A549 treated with AZD9567 at 1 μM for 4 hours (cell line): ENCODE results near the gene TRIM56. TPM values are rescaled to one million over a fixed set of nuclear protein-coding genes. Genes with fewer than 3 reads are reported as not detected.

Experiments
- total RNA-seq: library from RNA; stranded (reverse); fragments of 200-300 nt; extraction: Qiagen RNA extraction; gene quantifications from 5 replicates; pipeline ENCODE4 v1.2.3, GENCODE V29; 2022; ENCODE audit not compliant: insufficient read depth

The TRIM56 gene
- 8.5 to 13.5 TPM (median 13.2 TPM) in 5 replicates for total RNA-seq

GRCh38 chr7:101085162-101085964 is at the start of gene TRIM56:
Gene TRIM56, plus strand, starts transcription at chr7:101085481. Its CDS starts 1,832 bp downstream, at chr7:101087313.

DNA sequence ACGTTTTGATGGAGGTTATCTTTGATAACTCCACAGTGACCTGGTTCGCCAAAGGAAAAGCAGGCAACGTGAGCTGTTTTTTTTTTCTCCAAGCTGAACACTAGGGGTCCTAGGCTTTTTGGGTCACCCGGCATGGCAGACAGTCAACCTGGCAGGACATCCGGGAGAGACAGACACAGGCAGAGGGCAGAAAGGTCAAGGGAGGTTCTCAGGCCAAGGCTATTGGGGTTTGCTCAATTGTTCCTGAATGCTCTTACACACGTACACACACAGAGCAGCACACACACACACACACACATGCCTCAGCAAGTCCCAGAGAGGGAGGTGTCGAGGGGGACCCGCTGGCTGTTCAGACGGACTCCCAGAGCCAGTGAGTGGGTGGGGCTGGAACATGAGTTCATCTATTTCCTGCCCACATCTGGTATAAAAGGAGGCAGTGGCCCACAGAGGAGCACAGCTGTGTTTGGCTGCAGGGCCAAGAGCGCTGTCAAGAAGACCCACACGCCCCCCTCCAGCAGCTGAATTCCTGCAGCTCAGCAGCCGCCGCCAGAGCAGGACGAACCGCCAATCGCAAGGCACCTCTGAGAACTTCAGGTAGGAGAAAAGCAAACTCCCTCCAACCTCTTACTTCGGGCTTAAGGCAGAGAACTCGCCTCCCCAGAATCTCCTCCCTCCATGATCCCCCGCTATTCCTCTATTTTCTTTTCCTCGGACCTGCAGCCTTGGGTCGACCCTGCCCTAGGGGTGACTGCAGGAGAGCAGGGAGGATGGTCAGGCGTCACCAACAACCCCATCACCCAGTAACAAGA is 41.6 kb downstream of the TRIM56 start, which contains the start of gene SERPINE1:
Gene SERPINE1 (plus strand): TSS at position 454 of the 809 bp plus-strand sequence. CDS start 1,290 bp downstream, outside the sequence.

Other genes starting within 250 kb of the TRIM56 start
- gene SLC12A9, start 232.8 kb upstream of the TRIM56 start, total RNA-seq: 16.4 to 21.0 TPM (median 17.5 TPM) in 5 replicates
- 28.4 to 52.3 TPM (median 45.8 TPM) in 5 replicates for gene TRIP6, start 218.1 kb upstream of the TRIM56 start, total RNA-seq
- 104 to 140 TPM (median 138 TPM) in 5 replicates for gene SRRT, start 210.4 kb upstream of the TRIM56 start, total RNA-seq
- 2.3 to 7.7 TPM (median 6.0 TPM) in 5 replicates for gene UFSP1, start 195.8 kb upstream of the TRIM56 start, total RNA-seq
- 2.0 to 3.5 TPM (median 2.4 TPM) in 5 replicates for gene ACHE, start 189.6 kb upstream of the TRIM56 start, total RNA-seq
- gene MUC3A, start 135.9 kb upstream of the TRIM56 start, total RNA-seq: 13.5 to 18.9 TPM (median 18.3 TPM) in 5 replicates
- 15.8 to 21.1 TPM (median 20.0 TPM) in 5 replicates for gene MUC12, start 115.9 kb upstream of the TRIM56 start, total RNA-seq
- 0.02 to 0.29 TPM (median 0.03 TPM) in 4 of 5 replicates, not detected in the other for gene MUC17, start 65.4 kb upstream of the TRIM56 start, total RNA-seq
- gene SERPINE1, start 41.6 kb downstream of the TRIM56 start, total RNA-seq: 1,728 to 2,056 TPM (median 1,827 TPM) in 5 replicates
- gene AP1S1, start 69.0 kb downstream of the TRIM56 start, total RNA-seq: 121 to 143 TPM (median 132 TPM) in 5 replicates
- 8.1 to 27.8 TPM (median 18.9 TPM) in 5 replicates for gene VGF, start 80.1 kb downstream of the TRIM56 start, total RNA-seq
- gene NAT16, start 94.8 kb downstream of the TRIM56 start, total RNA-seq: 0.10 to 0.23 TPM (median 0.16 TPM) in 4 of 5 replicates, not detected in the other
- gene MOGAT3, start 115.6 kb downstream of the TRIM56 start, total RNA-seq: not detected in 5 replicates
- 80.4 to 84.3 TPM (median 82.7 TPM) in 5 replicates for gene PLOD3, start 132.1 kb downstream of the TRIM56 start, total RNA-seq
- 65.9 to 101 TPM (median 89.5 TPM) in 5 replicates for gene ZNHIT1, start 132.7 kb downstream of the TRIM56 start, total RNA-seq
- 8.5 to 14.2 TPM (median 12.1 TPM) in 5 replicates for gene CLDN15, start 152.3 kb downstream of the TRIM56 start, total RNA-seq
- 82.6 to 144 TPM (median 141 TPM) in 5 replicates for gene FIS1, start 159.6 kb downstream of the TRIM56 start, total RNA-seq
- 51.5 to 57.7 TPM (median 53.6 TPM) in 5 replicates for gene IFT22, start 236.3 kb downstream of the TRIM56 start, total RNA-seq